DND-41 (cell line): Measurements from ENCODE around the gene HTRA3.

Source experiments
- ATAC-seq: fragments of 200-7000 bp; cut with Tn5 transposase; 3 replicates; pipeline ENCODE4 v1.9.1; 2021; ENCODE audit warnings: low read depth; ENCODE audit not compliant: insufficient read depth
- DNase-seq: peaks from one replicate; pipeline ENCODE4 v3.0.0-alpha.2; 2020
- H2AFZ ChIP-seq: 2 replicates; pipeline ENCODE4 v1.6.0; 2012; ENCODE audit warnings: low read depth, low read length
- H3K27ac ChIP-seq: 2 replicates; pipeline ENCODE4 v1.5.1; 2012; ENCODE audit warnings: low read length, inconsistent platforms
- H3K27me3 ChIP-seq: fragments of 200-600 bp; sonication (generic); 2 replicates; pipeline ENCODE4 v1.6.0; 2012; ENCODE audit warnings: low read length, mild to moderate bottlenecking, inconsistent platforms; ENCODE audit not compliant: insufficient read depth, poor library complexity
- H3K36me3 ChIP-seq: 2 replicates; pipeline ENCODE4 v1.5.1; 2012; ENCODE audit warnings: low read length, inconsistent platforms; ENCODE audit not compliant: insufficient read depth
- H3K4me1 ChIP-seq: 2 replicates; pipeline ENCODE4 v1.5.1; 2012; ENCODE audit warnings: mild to moderate bottlenecking, low read length; ENCODE audit not compliant: insufficient read depth
- H3K4me2 ChIP-seq: 2 replicates; pipeline ENCODE4 v1.6.0; 2012; ENCODE audit warnings: mild to moderate bottlenecking, moderate library complexity, low read length, inconsistent platforms; ENCODE audit not compliant: insufficient read depth
- H3K4me3 ChIP-seq, 2 experiments: fragments of 200-600 bp in 1 of 2; shearing (Covaris generic) in 1 of 2; 2 replicates each; pipeline ENCODE4 v1.5.1; 2012 to 2016; ENCODE audit warnings: inconsistent platforms in 2 of 2, low read length in 2 of 2, mild to moderate bottlenecking in 2 of 2, low read depth in 1 of 2, moderate library complexity in 1 of 2
- H3K79me2 ChIP-seq: 2 replicates; pipeline ENCODE4 v1.6.0; 2012; ENCODE audit warnings: low read length, inconsistent platforms; ENCODE audit not compliant: insufficient read depth
- H3K9ac ChIP-seq: 2 replicates; pipeline ENCODE4 v1.6.0; 2012; ENCODE audit warnings: low read depth, mild to moderate bottlenecking, inconsistent platforms, low read length, moderate library complexity
- H3K9me3 ChIP-seq: 2 replicates; pipeline ENCODE4 v1.5.1; 2012; ENCODE audit warnings: low read length, moderate library complexity, mild to moderate bottlenecking, inconsistent platforms; ENCODE audit not compliant: insufficient read depth, severe bottlenecking
- H4K20me1 ChIP-seq: 2 replicates; pipeline ENCODE4 v1.6.0; 2012; ENCODE audit warnings: low read length; ENCODE audit not compliant: insufficient read depth
- EZH2 ChIP-seq: IDR thresholded peaks from 3 replicates; pipeline ENCODE4 v1.6.1; 2012; ENCODE audit warnings: borderline replicate concordance, low read depth, mild to moderate bottlenecking, moderate library complexity, low read length, inconsistent platforms; ENCODE audit not compliant: severe bottlenecking
- TF ChIP-seq, protein P1 (sequence below): IDR thresholded peaks from 2 replicates; pipeline ENCODE4 v1.5.1; 2012; ENCODE audit warnings: borderline replicate concordance, low read length, moderate library complexity, mild to moderate bottlenecking; ENCODE audit not compliant: poor library complexity, severe bottlenecking; ENCODE audit errors: extremely low read depth

Gene HTRA3

DNA sequence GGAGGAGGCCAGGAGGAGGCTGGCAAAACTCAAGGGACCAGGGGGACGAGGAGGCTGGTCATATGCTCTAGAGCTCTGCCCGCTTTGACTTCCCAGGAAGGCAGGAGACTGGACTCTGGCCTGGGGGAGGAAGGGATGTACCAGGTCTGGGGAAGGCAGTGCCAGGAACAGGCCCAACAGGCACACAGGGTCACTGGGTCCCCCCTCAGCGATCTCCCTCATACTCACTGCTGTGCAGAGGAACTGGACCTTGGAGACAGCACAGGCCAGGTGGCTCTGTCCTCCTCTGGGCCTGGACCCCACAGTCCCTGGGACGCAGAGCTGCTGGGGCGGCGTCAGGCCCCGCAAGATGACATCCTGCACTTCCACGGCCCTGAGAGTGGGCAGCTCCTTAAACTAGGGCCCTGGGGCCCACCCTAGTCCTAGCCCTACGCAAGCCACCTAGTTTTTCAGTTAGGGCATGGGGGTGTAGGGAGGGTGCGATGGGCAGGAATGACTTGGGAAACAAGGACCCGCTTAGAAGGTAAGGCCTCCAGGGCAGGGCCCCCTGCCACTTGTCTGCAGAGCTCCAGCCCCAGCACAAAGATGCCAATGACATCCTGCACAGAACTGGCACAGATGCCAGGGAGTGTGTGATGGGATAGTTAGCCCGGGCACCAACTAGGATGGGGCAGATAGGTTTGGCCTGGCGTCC is 59.5 kb downstream of the HTRA3 start:
- Histone ChIP-seq H4K20me1 (no peaks in the 10 kb centered on the region), H3K4me3 (no peak overlapping the region), H3K4me1 (no peaks in the 10 kb centered on the region), H3K27ac (no peak overlapping the region), H3K36me3 (no peaks in the 10 kb centered on the region), H3K27me3 (no peaks in the 10 kb centered on the region), H3K79me2 (no peaks in the 10 kb centered on the region), H3K9me3 (no peaks in the 10 kb centered on the region), H2AFZ (no peak overlapping the region), H3K9ac (no peak overlapping the region), H3K4me2 (no peak overlapping the region)
- DNase-seq (no peak), ATAC-seq (no peak)
- TF ChIP-seq, protein P1, sequence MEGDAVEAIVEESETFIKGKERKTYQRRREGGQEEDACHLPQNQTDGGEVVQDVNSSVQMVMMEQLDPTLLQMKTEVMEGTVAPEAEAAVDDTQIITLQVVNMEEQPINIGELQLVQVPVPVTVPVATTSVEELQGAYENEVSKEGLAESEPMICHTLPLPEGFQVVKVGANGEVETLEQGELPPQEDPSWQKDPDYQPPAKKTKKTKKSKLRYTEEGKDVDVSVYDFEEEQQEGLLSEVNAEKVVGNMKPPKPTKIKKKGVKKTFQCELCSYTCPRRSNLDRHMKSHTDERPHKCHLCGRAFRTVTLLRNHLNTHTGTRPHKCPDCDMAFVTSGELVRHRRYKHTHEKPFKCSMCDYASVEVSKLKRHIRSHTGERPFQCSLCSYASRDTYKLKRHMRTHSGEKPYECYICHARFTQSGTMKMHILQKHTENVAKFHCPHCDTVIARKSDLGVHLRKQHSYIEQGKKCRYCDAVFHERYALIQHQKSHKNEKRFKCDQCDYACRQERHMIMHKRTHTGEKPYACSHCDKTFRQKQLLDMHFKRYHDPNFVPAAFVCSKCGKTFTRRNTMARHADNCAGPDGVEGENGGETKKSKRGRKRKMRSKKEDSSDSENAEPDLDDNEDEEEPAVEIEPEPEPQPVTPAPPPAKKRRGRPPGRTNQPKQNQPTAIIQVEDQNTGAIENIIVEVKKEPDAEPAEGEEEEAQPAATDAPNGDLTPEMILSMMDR = no peak
- no peak for TF ChIP-seq EZH2

DNA sequence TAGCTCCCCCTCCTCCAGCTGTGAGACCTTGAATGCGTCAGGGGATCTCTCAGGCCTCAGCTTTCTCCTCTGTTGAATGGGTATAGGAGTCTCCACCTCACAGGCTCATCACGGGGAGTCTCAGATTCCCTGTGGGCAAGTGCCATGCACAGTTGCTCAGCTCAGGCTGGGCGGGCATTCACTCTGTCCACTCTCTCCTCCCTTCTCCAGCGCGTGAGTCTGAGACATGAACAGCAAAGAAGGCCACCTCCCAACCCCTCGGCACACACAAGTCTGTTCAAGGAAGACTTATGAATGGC is 60.0 kb downstream of the HTRA3 start:
- no peak for ATAC-seq
- H3K27me3 ChIP-seq = no peaks in the 10 kb centered on the region

DNA sequence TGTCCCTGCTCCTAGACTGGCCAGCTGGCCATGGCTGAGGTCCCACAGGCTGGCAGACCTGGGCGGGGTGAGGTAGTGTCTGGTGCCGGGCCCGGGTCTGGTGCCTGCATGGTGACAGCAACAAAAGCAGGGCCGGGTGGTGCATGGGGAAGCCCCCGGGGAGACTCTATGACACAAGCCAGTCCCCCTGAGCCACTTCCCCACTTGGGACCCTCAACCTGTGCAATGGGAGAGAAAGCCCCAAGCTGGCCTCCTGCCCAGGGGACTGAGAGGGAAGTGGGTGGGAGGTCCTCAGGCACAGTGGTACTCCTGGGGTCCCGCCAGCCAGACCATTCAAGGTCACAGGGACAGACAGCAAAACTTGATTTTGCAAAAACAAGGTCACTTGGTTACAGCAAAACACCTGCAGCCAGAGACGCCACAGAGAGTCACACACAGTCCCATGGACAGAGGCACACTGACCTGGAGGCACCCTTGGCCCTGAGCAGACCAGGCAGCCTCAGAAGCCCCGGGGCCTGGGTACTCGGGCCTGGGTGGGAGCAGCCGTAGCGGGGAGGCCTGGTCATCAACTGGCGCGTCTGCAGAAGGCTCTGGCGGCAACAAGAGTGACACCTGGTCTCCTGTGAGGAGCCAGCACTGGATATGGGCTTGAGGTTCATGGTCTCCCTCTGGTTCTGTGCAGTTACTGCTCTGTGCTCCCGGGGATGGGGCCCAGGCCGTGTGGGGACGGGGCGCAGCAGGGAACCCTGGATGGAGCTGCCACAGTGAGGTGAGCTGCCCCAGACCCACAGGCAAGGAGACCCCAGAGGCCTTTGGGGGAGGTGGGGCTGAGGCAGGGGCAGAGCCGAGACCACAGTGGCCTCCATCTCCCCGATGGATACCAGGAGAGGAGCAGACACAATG is 60.6 kb downstream of the HTRA3 start:
- Histone ChIP-seq H3K4me3 (no peak overlapping the region), H3K79me2 (no peaks in the 10 kb centered on the region), H3K9me3 (no peaks in the 10 kb centered on the region), H3K36me3 (no peaks in the 10 kb centered on the region), H3K4me2 (no peak overlapping the region), H3K4me1 (no peaks in the 10 kb centered on the region), H3K27me3 (no peaks in the 10 kb centered on the region), H3K9ac (no peak overlapping the region), H4K20me1 (no peaks in the 10 kb centered on the region), H3K27ac (no peak overlapping the region), H2AFZ (no peak overlapping the region)
- TF ChIP-seq, protein P1 = no peak
- TF ChIP-seq EZH2 = no peak
- ATAC-seq (no peak), DNase-seq (no peak)

More for the DNA sequence above, 60.0 kb downstream of the HTRA3 start:
- Histone ChIP-seq H3K9ac (no peak overlapping the region), H3K27ac (no peak overlapping the region), H3K4me3 (no peak overlapping the region), H3K36me3 (no peaks in the 10 kb centered on the region), H2AFZ (no peak overlapping the region), H3K4me1 (no peaks in the 10 kb centered on the region), H3K9me3 (no peaks in the 10 kb centered on the region), H3K79me2 (no peaks in the 10 kb centered on the region), H3K4me2 (no peak overlapping the region), H4K20me1 (no peaks in the 10 kb centered on the region)
- TF ChIP-seq, protein P1 = no peak
- TF ChIP-seq EZH2 = no peak
- DNase-seq = no peak
